Activated T-helper 17 cell treated with anti-CD3 and anti-CD28 coated beads, Interleukin-2, amount 50 U/mL, for 72 hours (primary cell): ENCODE data around the gene PLEKHA7. TPM values are rescaled to one million over a fixed set of nuclear protein-coding genes. Genes with fewer than 3 reads are reported as not detected.

Experiments
- ATAC-seq: fragments of 150-1000 bp; cut with Tn5 transposase; replicated peaks from 2 replicates; pipeline ENCODE4 v1.10.0; 2021; ENCODE audit warnings: mild to moderate bottlenecking, moderate library complexity
- H3K27ac Mint-ChIP-seq: one replicate; pipeline ENCODE4 v1.8.0; 2022; ENCODE audit warnings: mixed read lengths
- H3K27me3 Mint-ChIP-seq: one replicate; pipeline ENCODE4 v1.8.0; 2022; ENCODE audit warnings: mixed read lengths
- H3K36me3 Mint-ChIP-seq: one replicate; pipeline ENCODE4 v1.8.0; 2022; ENCODE audit warnings: low read depth, mild to moderate bottlenecking, mixed read lengths
- H3K4me1 Mint-ChIP-seq: one replicate; pipeline ENCODE4 v1.8.0; 2022; ENCODE audit warnings: mixed read lengths
- H3K4me3 Mint-ChIP-seq: one replicate; pipeline ENCODE4 v1.8.0; 2022; ENCODE audit warnings: mild to moderate bottlenecking, mixed read lengths
- H3K9me3 Mint-ChIP-seq: one replicate; pipeline ENCODE4 v1.8.0; 2022; ENCODE audit warnings: mixed read lengths
- total RNA-seq, 2 donors: library from RNA; stranded (reverse); gene quantifications; one replicate each; pipeline ENCODE4 v1.2.3, GENCODE V29; 2022

The PLEKHA7 gene
- total RNA-seq, 2 donors from 2014 or later: 2.7 to 35.2 TPM

- no peak overlapping the region for H3K4me3 Mint-ChIP-seq
- peaks cover 7% of the 10 kb centered on the region for H3K36me3 Mint-ChIP-seq
- H3K9me3 Mint-ChIP-seq: no peaks in the 10 kb centered on the region
- peaks cover 4% of the 10 kb centered on the region for H3K4me1 Mint-ChIP-seq
- H3K27ac Mint-ChIP-seq: no peak overlapping the region
- H3K27me3 Mint-ChIP-seq: no peaks in the 10 kb centered on the region
- ATAC-seq: no peak
These were observed 199.0 kb downstream of the PLEKHA7 start for GRCh38 chr11:16815047-16815767.

- Mint-ChIP-seq H3K27ac (peak overlapping the region; percentile 36), H3K4me3 (no peak overlapping the region), H3K27me3 (no peaks in the 10 kb centered on the region), H3K36me3 (peaks cover 7% of the 10 kb centered on the region), H3K9me3 (no peaks in the 10 kb centered on the region), H3K4me1 (peaks cover 4% of the 10 kb centered on the region)
- ATAC-seq: no peak
These were observed 199.7 kb downstream of the PLEKHA7 start for GRCh38 chr11:16814410-16815046.

DNA sequence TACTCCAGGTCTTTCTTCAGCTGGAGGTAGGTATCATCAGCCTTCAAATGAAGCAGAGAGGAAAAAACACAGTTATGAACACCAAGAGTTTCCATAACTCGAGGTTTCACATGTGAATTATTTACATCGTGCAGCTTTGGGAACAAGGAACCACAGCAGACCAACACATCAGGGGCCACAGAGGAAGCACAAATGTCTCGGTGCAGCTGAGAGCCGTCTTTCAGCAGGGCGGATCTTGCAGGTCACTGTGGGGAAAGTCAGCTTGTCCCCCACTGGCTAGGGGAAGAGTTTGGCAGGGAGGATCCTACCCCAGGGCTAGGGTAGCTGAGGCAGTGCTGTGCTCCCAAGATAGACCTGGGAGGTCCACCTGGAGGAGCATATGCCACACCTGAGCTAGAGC is 201.1 kb downstream of the PLEKHA7 start:
- Mint-ChIP-seq H3K36me3 (peaks cover 7% of the 10 kb centered on the region), H3K27ac (no peak overlapping the region), H3K9me3 (no peaks in the 10 kb centered on the region), H3K27me3 (no peaks in the 10 kb centered on the region), H3K4me1 (peaks cover 4% of the 10 kb centered on the region), H3K4me3 (no peak overlapping the region)
- ATAC-seq: no peak

GRCh38 chr11:16812274-16812673 is 201.9 kb downstream of the PLEKHA7 start:
- Mint-ChIP-seq H3K9me3 (no peaks in the 10 kb centered on the region), H3K4me1 (peaks cover 8% of the 10 kb centered on the region), H3K36me3 (peaks cover 7% of the 10 kb centered on the region), H3K4me3 (no peak overlapping the region), H3K27me3 (no peaks in the 10 kb centered on the region), H3K27ac (peak overlapping the region; percentile 30)
- ATAC-seq: no peak

- Mint-ChIP-seq H3K27me3 (no peaks in the 10 kb centered on the region), H3K4me1 (peaks cover 9% of the 10 kb centered on the region), H3K9me3 (no peaks in the 10 kb centered on the region), H3K36me3 (peaks cover 6% of the 10 kb centered on the region), H3K4me3 (no peak overlapping the region), H3K27ac (peak overlapping the region; percentile 30)
- ATAC-seq: no peak
These were observed 202.8 kb downstream of the PLEKHA7 start for GRCh38 chr11:16811136-16812020.

DNA sequence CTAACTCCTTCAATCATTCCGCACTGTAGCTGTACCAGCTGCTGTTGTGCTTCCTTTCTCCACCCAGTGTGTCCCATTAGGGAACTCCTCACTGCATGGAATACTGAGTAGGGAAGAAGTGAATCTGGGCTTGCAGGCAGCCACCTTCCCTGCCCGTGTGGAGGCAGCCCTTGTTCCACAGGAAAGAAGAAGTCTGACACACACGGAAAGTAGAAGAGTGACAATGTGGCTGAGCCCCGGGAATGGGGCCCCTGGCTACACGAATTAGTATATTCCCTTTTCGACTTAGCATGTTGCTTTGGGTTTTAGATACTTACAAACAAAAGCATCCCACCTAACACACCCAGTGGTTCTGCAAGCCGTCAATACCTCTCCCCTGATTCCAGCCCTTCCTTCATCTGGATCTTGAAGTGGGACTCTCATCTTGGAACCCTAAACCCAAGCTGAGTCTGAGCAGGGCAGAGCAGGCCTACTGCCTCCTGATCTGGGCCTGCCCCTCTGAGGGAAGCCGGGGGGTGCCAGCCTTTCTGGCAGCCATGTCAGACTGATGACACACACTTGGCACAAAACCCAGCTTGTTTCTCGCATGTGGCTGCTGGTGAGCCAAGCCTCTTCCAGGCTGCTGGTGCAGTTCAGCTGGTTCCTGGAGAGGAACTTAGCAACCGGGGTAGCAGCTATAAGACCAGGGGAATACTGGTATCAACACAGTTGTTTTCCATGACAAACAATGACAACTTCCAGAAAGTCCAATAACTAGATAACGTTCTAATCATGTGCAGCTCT is 204.1 kb downstream of the PLEKHA7 start:
- no peak for ATAC-seq
- Mint-ChIP-seq H3K4me3 (no peak overlapping the region), H3K4me1 (peaks cover 11% of the 10 kb centered on the region), H3K36me3 (no peaks in the 10 kb centered on the region), H3K9me3 (no peaks in the 10 kb centered on the region), H3K27ac (peak overlapping the region; percentile 17), H3K27me3 (no peaks in the 10 kb centered on the region)

DNA sequence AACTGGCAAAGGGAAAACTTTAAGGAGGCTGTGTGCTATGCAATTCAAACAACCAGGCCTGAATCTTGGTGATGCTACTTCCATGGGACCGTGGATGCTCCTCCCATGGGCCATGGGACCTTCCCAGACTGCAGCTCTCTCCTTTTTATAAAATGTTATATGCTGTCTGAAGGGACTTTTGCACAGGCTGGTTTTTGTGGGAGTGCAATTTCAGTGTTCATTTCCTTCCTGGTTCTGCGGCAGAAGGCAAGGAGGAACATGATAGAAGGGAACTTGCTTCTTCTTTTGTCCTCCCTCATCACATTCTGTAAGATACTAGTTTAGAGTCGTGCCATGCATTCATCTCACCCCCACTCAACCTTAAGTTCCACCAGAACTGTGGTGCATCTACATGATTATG is 206.9 kb downstream of the PLEKHA7 start:
- peak overlapping the region; percentile 20 for H3K27ac Mint-ChIP-seq
- H3K4me3 Mint-ChIP-seq: peak overlapping the region; percentile 16
- no peaks in the 10 kb centered on the region for H3K36me3 Mint-ChIP-seq
- ATAC-seq: no peak
- peaks cover 20% of the 10 kb centered on the region for H3K4me1 Mint-ChIP-seq
- no peaks in the 10 kb centered on the region for H3K9me3 Mint-ChIP-seq
- no peaks in the 10 kb centered on the region for H3K27me3 Mint-ChIP-seq

DNA sequence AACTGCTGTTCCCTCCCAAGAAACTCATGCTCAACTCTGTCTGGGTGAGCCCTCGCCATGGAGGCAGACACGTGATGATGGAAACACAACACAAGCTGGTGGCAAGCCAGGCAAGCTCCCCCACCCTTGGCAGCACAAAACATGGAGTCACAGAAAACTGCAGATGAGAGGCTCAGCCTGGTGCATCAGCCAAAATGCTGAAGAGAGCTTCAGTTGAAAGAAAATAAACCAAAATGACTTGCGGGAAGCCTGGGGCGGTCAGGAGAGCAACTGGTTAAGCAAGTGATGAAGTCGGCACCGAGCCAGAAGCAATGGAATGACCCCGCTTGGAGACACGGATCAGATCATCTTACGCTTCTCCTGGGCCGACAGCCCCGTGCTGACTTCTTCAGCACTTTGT is 207.4 kb downstream of the PLEKHA7 start:
- peaks cover 20% of the 10 kb centered on the region for H3K4me1 Mint-ChIP-seq
- H3K27ac Mint-ChIP-seq: peak overlapping the region; percentile 20
- no peaks in the 10 kb centered on the region for H3K9me3 Mint-ChIP-seq
- ATAC-seq: no peak
- H3K4me3 Mint-ChIP-seq: peak overlapping the region; percentile 16
- no peaks in the 10 kb centered on the region for H3K27me3 Mint-ChIP-seq
- H3K36me3 Mint-ChIP-seq: no peaks in the 10 kb centered on the region

GRCh38 chr11:16805938-16806337 is 208.3 kb downstream of the PLEKHA7 start:
- Mint-ChIP-seq H3K9me3 (no peaks in the 10 kb centered on the region), H3K36me3 (no peaks in the 10 kb centered on the region), H3K4me1 (peaks cover 20% of the 10 kb centered on the region), H3K27ac (peak overlapping the region; percentile 26), H3K4me3 (peak overlapping the region; percentile 63), H3K27me3 (no peaks in the 10 kb centered on the region)
- no peak for ATAC-seq

GRCh38 chr11:16804104-16804947 is 209.9 kb downstream of the PLEKHA7 start:
- no peaks in the 10 kb centered on the region for H3K36me3 Mint-ChIP-seq
- no peaks in the 10 kb centered on the region for H3K27me3 Mint-ChIP-seq

GRCh38 chr11:16801288-16801980 is 212.8 kb downstream of the PLEKHA7 start:
- H3K9me3 Mint-ChIP-seq: no peaks in the 10 kb centered on the region
- peaks cover 27% of the 10 kb centered on the region for H3K4me1 Mint-ChIP-seq
- H3K27ac Mint-ChIP-seq: peak overlapping the region; percentile 92
- no peaks in the 10 kb centered on the region for H3K36me3 Mint-ChIP-seq
- no peaks in the 10 kb centered on the region for H3K27me3 Mint-ChIP-seq
- ATAC-seq: no peak
- H3K4me3 Mint-ChIP-seq: peak overlapping the region; percentile 65

More at GRCh38 chr11:16804104-16804947, 209.9 kb downstream of the PLEKHA7 start:
- Mint-ChIP-seq H3K9me3 (no peaks in the 10 kb centered on the region), H3K27ac (peak overlapping the region; percentile 26), H3K4me1 (peaks cover 25% of the 10 kb centered on the region), H3K4me3 (peak overlapping the region; percentile 63)
- ATAC-seq: peak; percentile 27

GRCh38 chr11:16800382-16800781 is 213.8 kb downstream of the PLEKHA7 start:
- H3K27ac Mint-ChIP-seq: peak overlapping the region; percentile 92
- H3K4me3 Mint-ChIP-seq: peak overlapping the region; percentile 65
- peaks cover 31% of the 10 kb centered on the region for H3K4me1 Mint-ChIP-seq
- H3K9me3 Mint-ChIP-seq: no peaks in the 10 kb centered on the region
- no peak for ATAC-seq
- H3K36me3 Mint-ChIP-seq: no peaks in the 10 kb centered on the region
- H3K27me3 Mint-ChIP-seq: no peaks in the 10 kb centered on the region

DNA sequence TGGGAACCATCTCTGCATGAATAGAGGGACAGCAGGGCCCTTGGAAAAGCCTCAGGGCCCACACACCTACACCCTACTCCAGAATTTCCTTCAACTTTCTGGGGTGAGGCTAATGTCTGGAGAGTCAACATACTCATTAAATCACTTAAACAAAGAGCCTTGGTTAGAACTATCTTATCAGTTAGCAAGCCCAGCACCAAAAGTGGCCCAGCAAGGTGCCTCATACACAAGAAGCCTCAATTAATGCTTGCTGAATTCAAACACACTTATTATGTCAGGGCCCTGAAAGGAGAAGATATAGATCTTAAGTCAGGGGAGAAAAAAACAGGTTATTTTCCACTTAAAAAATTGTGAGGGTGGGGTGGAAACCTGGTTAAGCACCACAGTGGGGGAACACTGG is 214.3 kb downstream of the PLEKHA7 start:
- Mint-ChIP-seq H3K4me3 (peak overlapping the region; percentile 65), H3K4me1 (peaks cover 32% of the 10 kb centered on the region), H3K36me3 (peaks cover 3% of the 10 kb centered on the region), H3K27me3 (no peaks in the 10 kb centered on the region), H3K27ac (peak overlapping the region; percentile 92), H3K9me3 (no peaks in the 10 kb centered on the region)
- no peak for ATAC-seq
